Ishikawa (cell line): ENCODE measurements around the gene RAI14.

Experiments
- CEBPB ChIP-seq: IDR thresholded peaks from 2 replicates; pipeline ENCODE4 v1.6.1; 2012
- CREB1 ChIP-seq: IDR thresholded peaks from 2 replicates; pipeline ENCODE4 v1.6.1; 2012; ENCODE audit warnings: low read depth
- EGR1 ChIP-seq: IDR thresholded peaks from 2 replicates; pipeline ENCODE4 v1.6.1; 2012
- EP300 ChIP-seq: IDR thresholded peaks from 2 replicates; pipeline ENCODE4 v1.6.1; 2012; ENCODE audit warnings: borderline replicate concordance
- FOXM1 ChIP-seq: IDR thresholded peaks from 2 replicates; pipeline ENCODE4 v1.6.1; 2012; ENCODE audit warnings: low read depth, borderline replicate concordance
- RAD21 ChIP-seq: IDR thresholded peaks from 2 replicates; pipeline ENCODE4 v1.6.1; 2012; ENCODE audit warnings: low read depth
- TAF1 ChIP-seq: IDR thresholded peaks from 2 replicates; pipeline ENCODE4 v1.6.1; 2012; ENCODE audit warnings: low read depth, mild to moderate bottlenecking
- TCF12 ChIP-seq: IDR thresholded peaks from 2 replicates; pipeline ENCODE4 v1.6.1; 2012; ENCODE audit warnings: low read depth
- TEAD4 ChIP-seq: IDR thresholded peaks from 2 replicates; pipeline ENCODE4 v1.6.1; 2012
- ZBTB7A ChIP-seq: IDR thresholded peaks from 2 replicates; pipeline ENCODE4 v1.6.1; 2012; ENCODE audit warnings: low read depth
- TF ChIP-seq, protein P1 (sequence below): IDR thresholded peaks from 2 replicates; pipeline ENCODE4 v1.6.1; 2012; ENCODE audit warnings: low read depth, mild to moderate bottlenecking
- TF ChIP-seq, protein P2 (sequence below): IDR thresholded peaks from 2 replicates; pipeline ENCODE4 v1.6.1; 2012
- TF ChIP-seq, protein P3 (sequence below): IDR thresholded peaks from 2 replicates; pipeline ENCODE4 v1.6.1; 2012

The RAI14 gene

DNA sequence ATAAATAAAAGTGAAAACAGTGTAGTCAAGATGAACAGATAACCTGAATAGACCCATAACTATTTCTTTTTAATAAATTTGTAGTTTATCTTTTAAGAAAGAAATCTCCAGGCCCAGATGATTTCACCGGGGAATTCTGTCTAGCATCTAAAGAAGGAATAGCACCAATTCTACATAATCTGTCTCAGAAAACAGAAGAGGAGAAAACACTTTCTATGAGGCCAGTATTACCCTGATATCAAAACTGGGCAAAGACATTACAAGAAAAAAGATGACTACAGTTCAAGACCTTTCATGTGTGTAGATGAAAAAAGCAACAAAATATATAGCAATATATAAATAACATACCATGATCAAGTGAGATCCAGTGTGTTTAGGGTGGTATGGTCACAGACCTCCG is 214.3 kb downstream of the RAI14 start:
- TF ChIP-seq CEBPB (no peak), TAF1 (no peak), ZBTB7A (no peak), EP300 (no peak), TCF12 (no peak)
- TF ChIP-seq, protein P1, sequence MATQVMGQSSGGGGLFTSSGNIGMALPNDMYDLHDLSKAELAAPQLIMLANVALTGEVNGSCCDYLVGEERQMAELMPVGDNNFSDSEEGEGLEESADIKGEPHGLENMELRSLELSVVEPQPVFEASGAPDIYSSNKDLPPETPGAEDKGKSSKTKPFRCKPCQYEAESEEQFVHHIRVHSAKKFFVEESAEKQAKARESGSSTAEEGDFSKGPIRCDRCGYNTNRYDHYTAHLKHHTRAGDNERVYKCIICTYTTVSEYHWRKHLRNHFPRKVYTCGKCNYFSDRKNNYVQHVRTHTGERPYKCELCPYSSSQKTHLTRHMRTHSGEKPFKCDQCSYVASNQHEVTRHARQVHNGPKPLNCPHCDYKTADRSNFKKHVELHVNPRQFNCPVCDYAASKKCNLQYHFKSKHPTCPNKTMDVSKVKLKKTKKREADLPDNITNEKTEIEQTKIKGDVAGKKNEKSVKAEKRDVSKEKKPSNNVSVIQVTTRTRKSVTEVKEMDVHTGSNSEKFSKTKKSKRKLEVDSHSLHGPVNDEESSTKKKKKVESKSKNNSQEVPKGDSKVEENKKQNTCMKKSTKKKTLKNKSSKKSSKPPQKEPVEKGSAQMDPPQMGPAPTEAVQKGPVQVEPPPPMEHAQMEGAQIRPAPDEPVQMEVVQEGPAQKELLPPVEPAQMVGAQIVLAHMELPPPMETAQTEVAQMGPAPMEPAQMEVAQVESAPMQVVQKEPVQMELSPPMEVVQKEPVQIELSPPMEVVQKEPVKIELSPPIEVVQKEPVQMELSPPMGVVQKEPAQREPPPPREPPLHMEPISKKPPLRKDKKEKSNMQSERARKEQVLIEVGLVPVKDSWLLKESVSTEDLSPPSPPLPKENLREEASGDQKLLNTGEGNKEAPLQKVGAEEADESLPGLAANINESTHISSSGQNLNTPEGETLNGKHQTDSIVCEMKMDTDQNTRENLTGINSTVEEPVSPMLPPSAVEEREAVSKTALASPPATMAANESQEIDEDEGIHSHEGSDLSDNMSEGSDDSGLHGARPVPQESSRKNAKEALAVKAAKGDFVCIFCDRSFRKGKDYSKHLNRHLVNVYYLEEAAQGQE, result no peak

DNA sequence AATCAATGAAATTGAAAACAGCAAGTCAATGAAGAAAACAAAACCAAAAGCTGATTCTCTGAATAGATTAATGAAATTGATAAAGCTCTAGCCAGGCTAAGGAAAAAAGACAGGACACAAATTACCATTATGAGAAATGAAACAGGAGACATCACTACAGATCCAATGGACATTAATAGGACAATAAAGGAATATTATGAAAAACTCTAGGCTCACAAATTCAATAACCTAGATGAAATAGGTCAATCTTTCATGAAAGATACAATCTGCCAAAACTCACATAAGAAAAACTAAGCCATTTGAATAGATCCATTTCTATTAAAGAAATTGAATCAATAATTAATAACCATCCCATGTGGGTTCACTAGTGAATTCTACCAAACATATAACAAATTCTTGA is 220.1 kb downstream of the RAI14 start:
- TF ChIP-seq ZBTB7A (no peak), EGR1 (no peak)

DNA sequence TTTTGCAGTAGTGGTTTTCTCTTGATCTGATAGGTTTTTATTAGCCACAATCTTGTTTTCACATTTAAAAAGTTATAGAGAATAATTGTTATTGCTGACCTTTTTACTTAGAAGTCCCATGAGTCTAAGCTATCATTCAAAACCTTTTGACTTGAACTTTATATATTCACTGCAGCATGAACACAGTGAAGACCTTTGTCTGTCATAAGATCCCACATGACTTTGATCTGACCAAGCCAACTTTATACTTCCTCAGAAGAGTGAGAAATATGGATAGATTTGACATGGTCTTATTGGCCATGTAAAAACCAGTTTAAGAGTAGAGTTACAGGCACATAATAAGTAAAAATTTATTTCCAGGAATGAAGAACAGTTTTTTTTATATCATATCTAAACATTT is 225.1 kb downstream of the RAI14 start:
- TF ChIP-seq TEAD4, result no peak
- no peak for TF ChIP-seq TCF12
- no peak for TF ChIP-seq RAD21
- TF ChIP-seq, protein P2, sequence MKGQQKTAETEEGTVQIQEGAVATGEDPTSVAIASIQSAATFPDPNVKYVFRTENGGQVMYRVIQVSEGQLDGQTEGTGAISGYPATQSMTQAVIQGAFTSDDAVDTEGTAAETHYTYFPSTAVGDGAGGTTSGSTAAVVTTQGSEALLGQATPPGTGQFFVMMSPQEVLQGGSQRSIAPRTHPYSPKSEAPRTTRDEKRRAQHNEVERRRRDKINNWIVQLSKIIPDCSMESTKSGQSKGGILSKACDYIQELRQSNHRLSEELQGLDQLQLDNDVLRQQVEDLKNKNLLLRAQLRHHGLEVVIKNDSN, result no peak
- TF ChIP-seq ZBTB7A, result no peak
- no peak for TF ChIP-seq CEBPB
- no peak for TF ChIP-seq EP300
- no peak for TF ChIP-seq CREB1
- no peak for TF ChIP-seq TAF1
- TF ChIP-seq, protein P3, sequence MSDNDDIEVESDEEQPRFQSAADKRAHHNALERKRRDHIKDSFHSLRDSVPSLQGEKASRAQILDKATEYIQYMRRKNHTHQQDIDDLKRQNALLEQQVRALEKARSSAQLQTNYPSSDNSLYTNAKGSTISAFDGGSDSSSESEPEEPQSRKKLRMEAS, result no peak
- no peak for TF ChIP-seq FOXM1
